NCI-H774 (cell line): ENCODE measurements around the gene DCN.

ENCODE experiments used
- DNase-seq: peaks from one replicate; lab custom pipeline; 2025; lab: John Stamatoyannopoulos, UW

The DCN gene

DNA sequence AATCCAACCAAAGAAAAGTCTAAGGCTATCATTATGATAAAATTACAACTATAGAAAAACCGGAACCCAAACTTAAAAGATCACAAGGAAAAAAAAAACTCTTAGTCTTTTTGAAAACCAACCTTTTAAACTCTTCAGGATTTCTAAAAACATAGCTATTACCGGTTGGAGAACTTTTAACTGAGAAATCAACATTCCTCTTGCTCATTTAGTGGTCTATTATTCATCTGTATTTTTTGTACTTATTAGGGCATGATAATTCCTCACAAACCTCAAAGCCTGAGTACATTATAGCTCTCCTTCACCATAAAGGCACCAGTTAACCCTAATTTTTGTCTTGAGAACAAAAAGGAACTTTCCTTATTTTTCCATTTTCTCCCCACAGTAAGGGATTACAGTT lies 81.7 kb downstream of the DCN start:
- no peak for DNase-seq

DNA sequence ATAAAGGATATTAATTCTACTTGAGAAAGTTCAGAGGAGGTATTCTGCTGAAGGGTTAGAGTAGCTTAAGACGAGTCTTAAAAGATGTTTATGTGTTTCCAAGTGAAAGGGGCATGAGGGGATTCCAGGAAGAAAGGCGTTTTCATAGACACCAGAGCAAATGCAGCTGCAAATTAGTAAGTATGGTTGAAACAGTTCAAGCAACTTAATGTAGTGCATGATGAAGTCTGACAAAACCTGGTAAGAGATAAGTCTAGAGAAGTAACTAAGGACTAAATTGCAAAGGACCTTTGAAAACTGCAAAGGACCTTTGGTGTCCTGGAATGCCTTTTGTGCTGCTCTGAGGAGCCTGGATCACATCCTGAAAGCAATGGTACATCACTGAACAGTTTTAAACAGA lies 82.8 kb downstream of the DCN start:
- DNase-seq: no peak

DNA sequence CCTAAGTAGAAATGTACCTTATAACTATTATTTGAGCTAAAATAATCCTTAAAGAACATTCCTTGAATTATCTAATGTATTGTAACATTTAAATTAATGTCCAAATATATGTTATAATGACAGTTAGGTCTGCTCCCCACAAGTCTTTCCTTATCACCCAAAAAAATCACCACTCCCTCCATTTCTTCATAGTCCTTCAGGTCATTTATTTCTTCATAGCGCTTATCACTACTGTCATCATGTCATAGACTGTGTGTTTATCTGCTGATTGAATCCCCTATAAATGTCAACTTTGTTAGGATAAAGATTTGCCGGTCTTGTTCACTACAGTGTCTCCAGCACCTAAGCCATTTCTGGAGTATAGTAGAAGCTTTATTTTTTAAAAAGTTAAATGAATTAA lies 83.3 kb downstream of the DCN start:
- no peak for DNase-seq

DNA sequence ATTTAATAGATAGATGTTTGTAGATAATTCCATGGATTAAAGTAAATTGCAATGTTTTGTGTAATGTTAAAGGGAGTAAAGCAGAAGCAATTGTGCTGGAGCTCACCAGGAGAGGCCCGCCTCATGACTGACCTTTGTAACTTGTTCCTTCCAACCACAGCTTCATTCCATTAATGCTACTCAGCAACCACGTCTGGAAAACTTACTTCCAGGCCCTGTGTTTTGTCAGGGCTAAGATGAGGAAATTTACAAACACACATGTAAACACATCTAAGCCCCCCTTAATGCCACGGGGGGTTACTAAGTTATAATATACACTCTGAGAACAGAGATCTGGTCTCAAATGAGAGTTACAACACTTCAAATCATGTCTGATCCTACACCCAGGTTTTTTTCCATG lies 83.7 kb downstream of the DCN start:
- DNase-seq: no peak

DNA sequence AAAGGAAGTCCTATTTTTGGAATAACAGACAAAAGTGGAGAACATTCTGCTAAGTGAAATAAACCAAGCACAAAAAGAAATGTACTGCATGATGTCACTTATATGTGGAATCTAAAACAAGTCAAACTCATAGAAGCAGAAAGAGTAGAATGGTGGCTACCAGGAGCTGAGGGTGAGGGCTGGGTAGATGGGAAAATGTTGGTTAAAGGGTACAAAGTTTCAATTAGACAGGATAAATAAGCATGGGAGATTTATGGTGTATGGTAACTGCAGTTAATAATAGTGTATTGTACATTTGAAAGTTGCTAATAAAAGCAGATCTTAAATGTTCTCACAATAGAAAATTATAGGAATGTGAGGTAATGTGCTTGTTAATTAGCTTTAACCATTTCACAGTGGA lies 84.2 kb downstream of the DCN start:
- no peak for DNase-seq

DNA sequence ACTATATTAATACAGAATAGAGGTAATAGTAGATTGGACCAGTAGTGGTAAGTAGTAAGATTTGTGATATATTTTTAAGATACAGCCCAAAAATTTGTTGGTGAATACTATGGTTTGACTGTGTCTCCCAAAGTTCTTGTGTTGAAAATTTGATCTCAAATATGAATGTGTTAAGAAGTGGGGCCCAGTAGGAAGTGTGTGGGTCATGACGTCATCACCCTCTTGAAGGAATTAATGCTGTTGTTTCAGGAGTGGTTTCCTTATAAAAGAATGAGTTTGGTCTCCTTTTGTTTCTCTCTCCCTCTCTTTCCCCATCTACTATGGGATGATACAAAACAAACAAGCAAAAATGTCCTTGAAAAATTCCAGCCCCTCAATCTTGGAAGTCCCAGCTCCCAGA lies 87.7 kb downstream of the DCN start:
- DNase-seq: no peak

DNA sequence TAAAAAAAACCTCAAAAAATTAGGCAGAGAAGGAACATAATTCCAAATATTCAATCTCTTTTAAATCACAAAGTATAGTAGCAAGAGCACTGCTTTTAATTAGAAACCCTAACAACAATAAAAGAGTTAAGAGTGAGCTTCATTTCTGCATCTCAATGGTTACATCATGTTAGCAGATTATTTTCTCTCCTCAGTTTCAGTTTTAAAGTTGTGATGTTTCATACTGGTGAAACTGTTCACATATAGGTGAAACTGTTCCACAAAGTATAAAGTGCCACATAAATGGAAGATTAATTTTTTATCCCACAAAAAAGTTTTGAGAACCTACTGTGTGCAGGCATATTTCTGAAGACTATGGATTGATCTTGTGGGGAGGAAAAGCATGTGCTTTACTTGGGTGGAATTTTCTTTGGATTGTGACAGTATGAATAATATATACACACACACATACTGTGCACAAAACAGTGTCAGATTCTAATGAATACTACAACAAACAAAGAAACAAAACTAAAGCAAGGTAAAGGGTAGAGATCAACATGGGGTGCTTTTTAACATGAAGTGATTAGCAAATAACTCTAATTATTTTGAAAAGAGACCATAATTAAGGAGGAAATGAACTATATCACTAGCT lies 88.5 kb downstream of the DCN start:
- no peak for DNase-seq

DNA sequence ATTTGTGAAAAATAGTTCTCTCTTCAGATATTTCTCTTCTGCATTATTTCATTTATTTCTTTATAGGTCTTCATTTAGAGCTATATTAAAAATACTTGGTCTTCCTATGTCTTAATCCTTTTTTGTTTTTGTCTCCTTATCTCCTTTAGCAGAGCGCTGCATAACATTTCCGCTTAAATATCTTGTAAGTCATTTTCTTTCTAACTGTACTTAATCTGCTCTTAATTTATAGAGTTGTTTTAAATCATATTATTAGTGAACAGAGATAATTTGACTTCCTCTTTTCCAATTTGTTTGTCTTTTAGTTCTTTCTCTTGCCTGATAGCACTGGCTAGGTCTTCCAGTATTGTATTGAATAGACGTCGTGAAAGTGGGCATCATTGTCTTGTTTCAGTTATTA lies 89.3 kb downstream of the DCN start:
- DNase-seq: no peak

DNA sequence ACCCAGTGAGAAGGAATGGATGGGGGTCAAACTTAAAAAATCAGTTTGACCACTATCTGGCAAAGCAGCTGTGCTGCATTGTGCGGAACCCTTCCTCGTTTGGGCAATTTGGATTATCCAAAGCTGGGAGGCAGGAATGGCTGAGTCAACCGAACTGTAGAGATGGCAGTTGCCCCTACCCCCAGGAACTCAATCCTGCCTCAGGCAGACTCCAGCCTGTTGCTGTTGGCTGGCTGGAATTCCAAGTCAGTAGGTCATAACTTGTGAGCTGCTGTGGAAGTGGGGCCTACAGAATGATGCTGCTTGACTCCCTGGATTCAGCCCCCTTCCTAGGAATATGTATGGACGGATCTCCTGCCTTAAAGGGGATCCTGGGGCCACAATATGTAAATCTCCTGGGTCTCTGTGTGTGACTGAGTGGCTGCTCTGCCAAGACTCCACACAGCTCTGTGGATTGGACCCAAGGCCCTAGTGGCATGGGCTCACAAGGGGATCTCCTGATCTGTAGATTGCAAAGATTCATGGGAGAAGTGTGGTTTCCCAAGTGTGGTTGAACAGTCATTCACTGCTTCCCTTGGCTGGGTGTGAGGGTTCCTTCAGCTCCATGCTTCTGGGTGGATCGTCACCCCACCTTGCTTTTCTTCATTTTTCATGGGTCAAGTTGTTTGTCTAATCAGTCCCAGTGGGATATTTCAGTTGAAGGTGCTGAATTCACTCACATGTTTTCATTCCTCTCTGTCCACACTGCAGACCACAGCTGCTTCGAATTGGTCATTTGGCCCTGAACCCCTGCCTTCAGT lies 90.5 kb downstream of the DCN start:
- no peak for DNase-seq
